HepG2 (cell line): ENCODE data around the gene NDUFS7.

Experiments used
- FOXM1 ChIP-seq: sonication (generic); formaldehyde crosslinking; IDR thresholded peaks from 2 replicates; pipeline ENCODE4 v1.5.0; 2020; ENCODE audit warnings: missing genetic modification reagents
- HES4 ChIP-seq: sonication (generic); formaldehyde crosslinking; IDR thresholded peaks from 2 replicates; pipeline ENCODE4 v1.9.0; 2021; ENCODE audit warnings: mild to moderate bottlenecking, missing genetic modification reagents, borderline replicate concordance
- HNRNPH1 ChIP-seq: fragments of 200-400 bp; formaldehyde crosslinking; optimal IDR thresholded peaks from 2 replicates; pipeline ENCODE3; 2017; ENCODE audit warnings: mild to moderate bottlenecking, low read depth, low read length
- IKZF1 ChIP-seq: fragments of 450-650 bp; IDR thresholded peaks from 2 replicates; pipeline ENCODE4 v1.7.1; 2016
- JUND ChIP-seq: sonication (generic); formaldehyde crosslinking; IDR thresholded peaks from 2 replicates; pipeline ENCODE4 v1.8.0; 2022; ENCODE audit warnings: mild to moderate bottlenecking, missing genetic modification reagents
- NFE2L1 ChIP-seq: sonication (generic); formaldehyde crosslinking; IDR thresholded peaks from 2 replicates; pipeline ENCODE4 v1.4.0; 2020; ENCODE audit warnings: missing genetic modification reagents, mild to moderate bottlenecking, borderline replicate concordance
- RFX5 ChIP-seq: IDR thresholded peaks from 2 replicates; pipeline ENCODE4 v1.6.1; 2011; ENCODE audit warnings: low read depth, low read length, improper control_type of control experiment
- STAG1 ChIP-seq: sonication (generic); formaldehyde crosslinking; IDR thresholded peaks from 2 replicates; pipeline ENCODE4 v1.4.0; 2020; ENCODE audit warnings: missing genetic modification reagents
- ZNF83 ChIP-seq: sonication (generic); formaldehyde crosslinking; IDR thresholded peaks from 2 replicates; pipeline ENCODE4 v1.4.0; 2020; ENCODE audit warnings: missing genetic modification reagents, mild to moderate bottlenecking, borderline replicate concordance
- TF ChIP-seq, protein P1 (sequence below): sonication (generic); formaldehyde crosslinking; IDR thresholded peaks from 2 replicates; pipeline ENCODE4 v1.4.0; 2020; ENCODE audit warnings: missing genetic modification reagents, mild to moderate bottlenecking, borderline replicate concordance
- TF ChIP-seq, protein P2 (sequence below): sonication (generic); formaldehyde crosslinking; IDR thresholded peaks from 2 replicates; pipeline ENCODE4 v1.8.0; 2022; ENCODE audit warnings: missing genetic modification reagents, low read depth, mild to moderate bottlenecking, borderline replicate concordance
- TF ChIP-seq, protein P3 (sequence below): sonication (generic); formaldehyde crosslinking; IDR thresholded peaks from 2 replicates; pipeline ENCODE4 v1.8.1; 2023; ENCODE audit warnings: mild to moderate bottlenecking, missing genetic modification reagents

DNA sequence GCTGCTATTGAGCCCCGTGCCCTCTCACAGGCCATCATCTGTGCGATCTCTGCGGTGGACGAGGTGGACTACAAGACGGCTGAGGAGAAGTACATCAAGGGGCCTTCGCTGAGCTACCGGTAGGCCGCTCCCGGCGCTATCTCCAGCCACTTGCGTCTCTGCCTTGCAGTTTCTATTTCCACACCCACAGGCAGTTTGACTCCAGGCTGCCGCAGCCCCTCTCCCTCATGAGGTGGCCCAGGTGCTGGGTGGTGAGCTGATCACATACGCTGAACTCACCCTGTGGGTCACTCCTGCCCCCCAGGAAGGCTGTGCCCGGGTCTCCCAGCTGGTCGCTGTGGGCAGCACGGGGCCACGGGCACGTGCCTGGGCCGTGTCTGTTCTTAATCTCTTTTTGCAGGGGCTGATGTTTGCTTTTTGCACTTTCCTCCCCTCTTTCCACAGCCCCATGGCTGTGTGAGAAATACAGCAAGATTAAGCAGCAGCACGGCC is 10.6 kb upstream of the NDUFS7 start:
- no peak for TF ChIP-seq STAG1 (CRISPR knock-in tag)
- no peak for TF ChIP-seq RFX5
- TF ChIP-seq ZNF83 (CRISPR knock-in tag) = no peak
- no peak for TF ChIP-seq FOXM1 (CRISPR knock-in tag)
- TF ChIP-seq, protein P1, sequence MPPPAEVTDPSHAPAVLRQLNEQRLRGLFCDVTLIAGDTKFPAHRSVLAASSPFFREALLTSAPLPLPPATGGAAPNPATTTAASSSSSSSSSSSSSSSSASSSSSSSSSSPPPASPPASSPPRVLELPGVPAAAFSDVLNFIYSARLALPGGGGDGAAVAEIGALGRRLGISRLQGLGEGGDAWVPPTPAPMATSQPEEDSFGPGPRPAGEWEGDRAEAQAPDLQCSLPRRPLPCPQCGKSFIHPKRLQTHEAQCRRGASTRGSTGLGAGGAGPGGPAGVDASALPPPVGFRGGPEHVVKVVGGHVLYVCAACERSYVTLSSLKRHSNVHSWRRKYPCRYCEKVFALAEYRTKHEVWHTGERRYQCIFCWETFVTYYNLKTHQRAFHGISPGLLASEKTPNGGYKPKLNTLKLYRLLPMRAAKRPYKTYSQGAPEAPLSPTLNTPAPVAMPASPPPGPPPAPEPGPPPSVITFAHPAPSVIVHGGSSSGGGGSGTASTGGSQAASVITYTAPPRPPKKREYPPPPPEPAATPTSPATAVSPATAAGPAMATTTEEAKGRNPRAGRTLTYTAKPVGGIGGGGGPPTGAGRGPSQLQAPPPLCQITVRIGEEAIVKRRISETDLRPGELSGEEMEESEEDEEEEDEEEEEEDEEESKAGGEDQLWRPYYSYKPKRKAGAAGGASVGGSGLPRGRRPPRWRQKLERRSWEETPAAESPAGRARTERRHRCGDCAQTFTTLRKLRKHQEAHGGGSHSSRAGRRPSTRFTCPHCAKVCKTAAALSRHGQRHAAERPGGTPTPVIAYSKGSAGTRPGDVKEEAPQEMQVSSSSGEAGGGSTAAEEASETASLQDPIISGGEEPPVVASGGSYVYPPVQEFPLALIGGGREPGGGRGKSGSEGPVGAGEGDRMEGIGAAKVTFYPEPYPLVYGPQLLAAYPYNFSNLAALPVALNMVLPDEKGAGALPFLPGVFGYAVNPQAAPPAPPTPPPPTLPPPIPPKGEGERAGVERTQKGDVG (CRISPR knock-in tag) = peak; percentile 48; the same call in 1 of the 2 replicates
- TF ChIP-seq, protein P2, sequence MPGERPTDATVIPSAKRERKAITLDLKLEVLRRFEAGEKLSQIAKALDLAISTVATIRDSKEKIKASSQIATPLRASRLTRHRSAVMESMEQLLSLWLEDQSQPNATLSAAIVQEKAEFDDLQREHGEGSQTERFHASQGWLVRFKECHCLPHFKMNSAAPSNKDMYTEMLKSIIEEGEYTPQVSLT = no peak
- no peak for TF ChIP-seq HES4 (CRISPR knock-in tag)
- TF ChIP-seq, protein P3, sequence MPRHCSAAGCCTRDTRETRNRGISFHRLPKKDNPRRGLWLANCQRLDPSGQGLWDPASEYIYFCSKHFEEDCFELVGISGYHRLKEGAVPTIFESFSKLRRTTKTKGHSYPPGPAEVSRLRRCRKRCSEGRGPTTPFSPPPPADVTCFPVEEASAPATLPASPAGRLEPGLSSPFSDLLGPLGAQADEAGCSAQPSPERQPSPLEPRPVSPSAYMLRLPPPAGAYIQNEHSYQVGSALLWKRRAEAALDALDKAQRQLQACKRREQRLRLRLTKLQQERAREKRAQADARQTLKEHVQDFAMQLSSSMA (CRISPR knock-in tag) = no peak
- no peak for TF ChIP-seq NFE2L1 (CRISPR knock-in tag)
- no peak for TF ChIP-seq IKZF1
- TF ChIP-seq HNRNPH1 = no peak
- 0 out of 2 replicates have a peak, but pooled peaks have one; percentile 10 for TF ChIP-seq JUND (CRISPR knock-in tag)
